ENCODE data around the gene KCNC4. TPM values are rescaled to one million over a fixed set of nuclear protein-coding genes. Genes with fewer than 3 reads are reported as not detected.

KCNC4 gene
- total RNA-seq, 1 donor = 1.4 TPM

GRCh38 chr1:110255392-110255787 lies 45.3 kb downstream of the KCNC4 start:
- Histone ChIP-seq H2AFZ (ENCODE audit: low read length) (no peak overlapping the region), H3K4me2 (ENCODE audit: insufficient read depth, low read length) (no peak overlapping the region), H3K79me2 (ENCODE audit: insufficient read depth, low read length) (no peaks in the 10 kb centered on the region), H3K9me3 (ENCODE audit: low read depth, low read length) (no peaks in the 10 kb centered on the region), H3K27ac (ENCODE audit: low read depth, low read length) (no peak overlapping the region), H3K36me3 (ENCODE audit: insufficient read depth, low read length) (no peaks in the 10 kb centered on the region), H3K27me3 (ENCODE audit: insufficient read depth, low read length) (peaks cover 24% of the 10 kb centered on the region), H3K4me3 (ENCODE audit: insufficient read depth, low read length) (no peak overlapping the region), H3K4me1 (ENCODE audit: insufficient read depth, low read length) (no peaks in the 10 kb centered on the region), H4K20me1 (ENCODE audit: insufficient read depth, low read length) (no peaks in the 10 kb centered on the region)
- DNase-seq (ENCODE audit: insufficient read length, low spot score, missing footprints) = no peak
- no peak for TF ChIP-seq CTCF (IDR thresholded peaks at IDR 0.05; ENCODE audit: extremely low read depth, low read depth, low read length)

- Histone ChIP-seq H3K4me2 (ENCODE audit: insufficient read depth, low read length) (no peak overlapping the region), H3K27ac (ENCODE audit: low read depth, low read length) (no peak overlapping the region), H3K9me3 (ENCODE audit: low read depth, low read length) (no peaks in the 10 kb centered on the region), H3K27me3 (ENCODE audit: insufficient read depth, low read length) (peaks cover 41% of the 10 kb centered on the region), H3K4me3 (ENCODE audit: insufficient read depth, low read length) (no peak overlapping the region), H3K79me2 (ENCODE audit: insufficient read depth, low read length) (no peaks in the 10 kb centered on the region), H3K36me3 (ENCODE audit: insufficient read depth, low read length) (no peaks in the 10 kb centered on the region), H4K20me1 (ENCODE audit: insufficient read depth, low read length) (no peaks in the 10 kb centered on the region), H2AFZ (ENCODE audit: low read length) (no peak overlapping the region), H3K4me1 (ENCODE audit: insufficient read depth, low read length) (no peaks in the 10 kb centered on the region)
- no peak for TF ChIP-seq CTCF (IDR thresholded peaks at IDR 0.05; ENCODE audit: extremely low read depth, low read depth, low read length)
- DNase-seq (ENCODE audit: insufficient read length, low spot score, missing footprints) = no peak
Measured at GRCh38 chr1:110258734-110259133, 48.6 kb downstream of the KCNC4 start.

GRCh38 chr1:110259770-110260169 lies 49.7 kb downstream of the KCNC4 start:
- no peaks in the 10 kb centered on the region for H3K4me1 ChIP-seq (ENCODE audit: insufficient read depth, low read length)
- DNase-seq (ENCODE audit: insufficient read length, low spot score, missing footprints) = no peak
- no peak for TF ChIP-seq CTCF (IDR thresholded peaks at IDR 0.05; ENCODE audit: extremely low read depth, low read depth, low read length)
- no peaks in the 10 kb centered on the region for H3K9me3 ChIP-seq (ENCODE audit: low read depth, low read length)
- H3K27ac ChIP-seq (ENCODE audit: low read depth, low read length) = no peak overlapping the region
- H3K36me3 ChIP-seq (ENCODE audit: insufficient read depth, low read length) = no peaks in the 10 kb centered on the region
- peaks cover 32% of the 10 kb centered on the region for H3K27me3 ChIP-seq (ENCODE audit: insufficient read depth, low read length)
- H3K79me2 ChIP-seq (ENCODE audit: insufficient read depth, low read length) = no peaks in the 10 kb centered on the region
- no peaks in the 10 kb centered on the region for H4K20me1 ChIP-seq (ENCODE audit: insufficient read depth, low read length)
- H2AFZ ChIP-seq (ENCODE audit: low read length) = no peak overlapping the region
- no peak overlapping the region for H3K4me3 ChIP-seq (ENCODE audit: insufficient read depth, low read length)
- no peak overlapping the region for H3K4me2 ChIP-seq (ENCODE audit: insufficient read depth, low read length)

Small RNAs within 50 kb of the gene (small RNA-seq; reads per million reads assigned to genes)
- not detected for gene AL137790.1

Other genes with a start within 250 kb of the KCNC4 start
- 56.8 and 61.0 TPM in 2 replicates for gene AHCYL1, start 225.5 kb upstream of the KCNC4 start, total RNA-seq
- 51.0 and 51.4 TPM in 2 replicates for gene STRIP1, start 175.7 kb upstream of the KCNC4 start, total RNA-seq
- gene ALX3, start 139.6 kb upstream of the KCNC4 start, total RNA-seq = not detected in 2 replicates
- gene UBL4B, start 97.9 kb upstream of the KCNC4 start, total RNA-seq = 1.1 and 1.8 TPM in 2 replicates
- gene SLC6A17, start 59.8 kb upstream of the KCNC4 start, total RNA-seq = under 0.01 and 0.29 TPM in 2 replicates
- gene RBM15, start 129.1 kb downstream of the KCNC4 start, total RNA-seq = 30.6 and 38.0 TPM in 2 replicates
- 76.0 and 90.2 TPM in 2 replicates for gene SLC16A4, start 180.7 kb downstream of the KCNC4 start, total RNA-seq
- 38.4 and 41.3 TPM in 2 replicates for gene LAMTOR5, start 197.4 kb downstream of the KCNC4 start, total RNA-seq
- not detected in 2 replicates for gene PROK1, start 240.8 kb downstream of the KCNC4 start, total RNA-seq